Measurements from ENCODE around the gene DLG2.

The DLG2 gene

DNA sequence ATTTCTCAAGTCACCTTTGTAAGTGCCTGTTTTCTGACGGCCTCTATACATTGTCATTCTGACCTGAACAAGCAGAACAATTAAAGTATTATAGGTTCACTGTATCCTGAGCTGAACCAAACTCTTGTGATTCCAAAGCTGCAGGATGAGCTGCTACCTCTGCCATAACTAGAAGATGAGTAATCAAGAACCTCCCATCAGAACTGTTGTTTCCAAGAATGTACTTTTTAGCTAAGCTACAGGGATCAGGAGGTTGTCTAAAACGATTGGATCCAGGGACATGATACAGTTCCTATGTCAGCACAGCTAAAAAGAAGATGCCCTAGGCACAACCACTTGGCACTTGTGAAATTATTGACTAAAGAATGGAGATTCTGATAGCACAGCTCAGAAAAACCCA is 2052.6 kb downstream of the DLG2 start:
- no peaks in the 10 kb centered on the region for H3K27me3 ChIP-seq (ENCODE audit: control insufficient read depth in 2 of 2, insufficient read depth in 2 of 2, low read length in 2 of 2)
- no peaks in the 10 kb centered on the region for H3K4me1 ChIP-seq (ENCODE audit: control insufficient read depth in 2 of 2, insufficient read depth in 2 of 2, low read length in 2 of 2)
- H3K27ac ChIP-seq (ENCODE audit: low read depth in 2 of 2, low read length in 2 of 2): no peak overlapping the region
- no peaks in the 10 kb centered on the region for H3K36me3 ChIP-seq (ENCODE audit: control insufficient read depth in 2 of 2, insufficient read depth in 2 of 2, low read length in 2 of 2)
- no peaks in the 10 kb centered on the region for H3K9me3 ChIP-seq (ENCODE audit: control insufficient read depth in 2 of 2, low read length in 2 of 2)
- H3K9ac ChIP-seq (ENCODE audit: low read depth in 1 of 2, low read length in 2 of 2): no peak overlapping the region
- no peak overlapping the region for H3K4me3 ChIP-seq (ENCODE audit: low read length in 2 of 2)

DNA sequence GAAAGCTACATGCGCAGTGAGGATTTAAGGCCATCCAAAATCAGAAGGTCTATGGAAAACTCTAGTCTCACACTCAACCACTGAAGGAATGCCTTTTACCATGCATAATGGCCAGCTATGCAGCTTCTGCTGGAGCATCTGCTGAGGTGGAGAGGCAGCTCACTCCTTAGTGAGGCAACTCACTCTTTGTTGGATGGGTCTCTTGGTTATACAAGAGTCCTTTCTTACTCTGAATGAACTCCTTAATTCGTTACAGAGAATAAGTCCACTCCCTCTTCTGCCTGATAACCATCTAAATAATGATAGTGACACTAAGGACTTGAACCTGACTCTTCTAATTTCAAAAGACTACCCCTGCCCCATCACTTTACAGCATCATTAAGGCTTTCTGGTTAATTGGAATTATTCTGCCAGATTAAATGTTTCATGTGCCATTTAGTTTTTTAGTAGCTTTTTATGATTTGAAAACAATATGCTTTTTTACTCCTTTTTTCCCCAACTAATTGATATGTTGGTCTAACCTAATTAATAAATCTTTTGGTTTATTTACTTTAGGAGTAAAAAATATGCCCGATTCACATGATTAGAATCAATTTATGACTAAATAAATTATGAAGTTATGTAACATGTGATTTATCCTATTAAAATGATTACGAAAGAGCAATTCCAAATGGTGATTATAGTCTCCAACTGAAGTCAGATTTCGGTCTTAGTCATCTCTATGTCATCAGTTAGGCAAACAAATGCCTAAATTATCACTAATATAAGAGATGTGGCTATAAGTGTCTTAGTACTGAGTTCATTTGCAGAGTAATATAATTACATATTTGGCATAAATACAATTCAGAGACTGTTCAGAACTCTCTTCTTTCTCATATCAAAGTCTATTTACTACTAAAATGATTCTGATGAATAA is 2054.3 kb downstream of the DLG2 start:
- no peaks in the 10 kb centered on the region for H3K9me3 ChIP-seq (ENCODE audit: control insufficient read depth in 2 of 2, low read length in 2 of 2)
- no peak overlapping the region for H3K4me3 ChIP-seq (ENCODE audit: low read length in 2 of 2)
- no peaks in the 10 kb centered on the region for H3K4me1 ChIP-seq (ENCODE audit: control insufficient read depth in 2 of 2, insufficient read depth in 2 of 2, low read length in 2 of 2)
- no peaks in the 10 kb centered on the region for H3K36me3 ChIP-seq (ENCODE audit: control insufficient read depth in 2 of 2, insufficient read depth in 2 of 2, low read length in 2 of 2)
- no peaks in the 10 kb centered on the region for H3K27me3 ChIP-seq (ENCODE audit: control insufficient read depth in 2 of 2, insufficient read depth in 2 of 2, low read length in 2 of 2)
- H3K9ac ChIP-seq (ENCODE audit: low read depth in 1 of 2, low read length in 2 of 2): no peak overlapping the region
- no peak overlapping the region for H3K27ac ChIP-seq (ENCODE audit: low read depth in 2 of 2, low read length in 2 of 2)

DNA sequence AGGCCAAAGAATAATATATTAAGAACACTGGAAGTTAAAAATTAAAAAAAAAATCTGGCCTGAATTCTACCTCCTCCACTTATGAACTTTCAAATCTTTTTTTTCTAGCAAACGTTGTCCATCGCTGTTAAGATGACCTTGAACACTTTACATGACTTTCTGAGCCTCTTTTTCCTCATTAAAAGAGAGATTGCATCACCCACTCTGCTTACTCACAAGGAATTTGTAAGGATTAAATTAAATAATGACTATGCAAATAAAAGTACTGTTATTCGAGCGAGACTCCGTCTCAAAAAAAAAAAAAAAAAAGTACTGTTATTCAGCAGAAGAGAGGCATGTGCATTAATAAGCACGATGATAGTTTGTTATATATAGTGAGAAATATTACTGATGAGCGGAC is 2055.8 kb downstream of the DLG2 start:
- no peak overlapping the region for H3K9ac ChIP-seq (ENCODE audit: low read depth in 1 of 2, low read length in 2 of 2)
- H3K27ac ChIP-seq (ENCODE audit: low read depth in 2 of 2, low read length in 2 of 2): no peak overlapping the region
- no peaks in the 10 kb centered on the region for H3K27me3 ChIP-seq (ENCODE audit: control insufficient read depth in 2 of 2, insufficient read depth in 2 of 2, low read length in 2 of 2)
- H3K36me3 ChIP-seq (ENCODE audit: control insufficient read depth in 2 of 2, insufficient read depth in 2 of 2, low read length in 2 of 2): no peaks in the 10 kb centered on the region
- no peak overlapping the region for H3K4me3 ChIP-seq (ENCODE audit: low read length in 2 of 2)
- H3K9me3 ChIP-seq (ENCODE audit: control insufficient read depth in 2 of 2, low read length in 2 of 2): no peaks in the 10 kb centered on the region
- H3K4me1 ChIP-seq (ENCODE audit: control insufficient read depth in 2 of 2, insufficient read depth in 2 of 2, low read length in 2 of 2): no peaks in the 10 kb centered on the region

DNA sequence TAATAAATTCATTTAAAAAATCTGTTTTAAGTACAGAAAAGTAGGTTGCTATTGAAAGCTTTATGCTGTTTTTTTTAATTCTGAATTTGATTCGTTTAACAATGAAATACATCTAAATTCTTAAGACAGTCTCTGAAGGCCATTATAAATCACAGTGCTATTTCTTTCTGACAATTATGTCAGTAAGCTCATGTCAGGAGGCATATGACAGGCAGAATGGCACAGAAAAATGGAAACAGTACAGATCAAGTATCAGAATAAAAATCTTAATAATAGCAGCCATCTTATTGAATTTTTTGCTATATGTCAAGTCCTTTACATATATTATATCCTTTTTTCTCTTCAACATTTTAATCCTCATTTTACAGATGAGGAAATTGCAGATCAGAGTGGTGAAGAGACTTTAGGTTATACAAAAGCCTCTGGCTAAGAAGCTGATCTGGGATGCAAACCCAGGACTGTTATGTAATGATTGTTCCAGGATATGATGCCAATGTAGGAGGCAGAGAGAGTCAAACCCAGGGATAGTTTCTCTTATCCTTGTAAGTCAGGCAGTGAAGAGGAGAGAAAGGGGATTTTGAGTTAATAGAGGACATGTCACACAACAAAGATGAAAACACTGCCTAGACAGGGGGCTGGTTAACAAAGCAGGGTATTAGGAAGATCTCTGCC is 2057.9 kb downstream of the DLG2 start:
- Histone ChIP-seq H3K4me1 (ENCODE audit: control insufficient read depth in 2 of 2, insufficient read depth in 2 of 2, low read length in 2 of 2) (no peaks in the 10 kb centered on the region), H3K27me3 (ENCODE audit: control insufficient read depth in 2 of 2, insufficient read depth in 2 of 2, low read length in 2 of 2) (no peaks in the 10 kb centered on the region), H3K9ac (ENCODE audit: low read depth in 1 of 2, low read length in 2 of 2) (no peak overlapping the region), H3K27ac (ENCODE audit: low read depth in 2 of 2, low read length in 2 of 2) (no peak overlapping the region), H3K9me3 (ENCODE audit: control insufficient read depth in 2 of 2, low read length in 2 of 2) (no peaks in the 10 kb centered on the region), H3K4me3 (ENCODE audit: low read length in 2 of 2) (no peak overlapping the region), H3K36me3 (ENCODE audit: control insufficient read depth in 2 of 2, insufficient read depth in 2 of 2, low read length in 2 of 2) (no peaks in the 10 kb centered on the region)

DNA sequence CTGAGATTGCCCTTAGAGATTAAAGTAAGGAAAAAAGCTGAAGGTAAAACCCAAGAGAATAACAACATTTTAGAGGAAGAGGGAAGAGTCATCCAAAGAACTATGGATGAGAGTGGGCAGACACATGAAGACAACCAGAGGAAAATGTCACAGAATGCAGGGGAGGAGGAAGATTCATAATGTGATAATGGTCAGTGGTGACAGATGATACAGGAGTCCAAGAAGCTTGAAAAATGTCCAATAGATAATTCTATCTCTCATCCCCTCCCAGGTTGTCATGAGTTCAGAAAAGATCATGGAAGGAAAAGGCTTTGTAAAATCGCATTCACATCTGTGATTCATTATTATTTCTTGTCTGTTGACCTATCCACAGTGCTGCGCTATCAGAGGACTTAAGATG is 2058.6 kb downstream of the DLG2 start:
- Histone ChIP-seq H3K27ac (ENCODE audit: low read depth in 2 of 2, low read length in 2 of 2) (no peak overlapping the region), H3K4me1 (ENCODE audit: control insufficient read depth in 2 of 2, insufficient read depth in 2 of 2, low read length in 2 of 2) (no peaks in the 10 kb centered on the region), H3K36me3 (ENCODE audit: control insufficient read depth in 2 of 2, insufficient read depth in 2 of 2, low read length in 2 of 2) (no peaks in the 10 kb centered on the region), H3K27me3 (ENCODE audit: control insufficient read depth in 2 of 2, insufficient read depth in 2 of 2, low read length in 2 of 2) (no peaks in the 10 kb centered on the region), H3K9ac (ENCODE audit: low read depth in 1 of 2, low read length in 2 of 2) (no peak overlapping the region), H3K9me3 (ENCODE audit: control insufficient read depth in 2 of 2, low read length in 2 of 2) (no peaks in the 10 kb centered on the region), H3K4me3 (ENCODE audit: low read length in 2 of 2) (no peak overlapping the region)

DNA sequence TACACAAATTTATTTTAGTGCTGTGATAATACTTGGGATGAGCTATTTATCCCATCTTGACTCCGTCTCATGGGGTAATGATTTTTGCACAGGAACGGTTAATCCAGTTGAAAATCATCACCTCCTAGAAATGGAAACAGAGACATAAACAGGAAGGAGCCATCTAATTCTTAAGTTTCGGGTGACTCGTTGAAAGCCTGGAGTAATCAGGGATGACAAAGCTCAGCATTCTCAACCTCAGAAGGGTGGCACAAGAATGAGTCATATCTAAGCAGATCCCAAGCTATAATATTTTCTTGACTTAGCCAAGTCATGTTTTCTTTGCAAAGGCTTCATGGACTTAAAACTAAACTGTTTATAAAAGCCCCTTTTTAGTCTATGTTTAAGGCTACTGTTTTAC is 2060.2 kb downstream of the DLG2 start:
- H3K27ac ChIP-seq (ENCODE audit: low read depth in 2 of 2, low read length in 2 of 2): no peak overlapping the region
- no peaks in the 10 kb centered on the region for H3K9me3 ChIP-seq (ENCODE audit: control insufficient read depth in 2 of 2, low read length in 2 of 2)
- no peaks in the 10 kb centered on the region for H3K4me1 ChIP-seq (ENCODE audit: control insufficient read depth in 2 of 2, insufficient read depth in 2 of 2, low read length in 2 of 2)
- no peak overlapping the region for H3K4me3 ChIP-seq (ENCODE audit: low read length in 2 of 2)
- no peaks in the 10 kb centered on the region for H3K27me3 ChIP-seq (ENCODE audit: control insufficient read depth in 2 of 2, insufficient read depth in 2 of 2, low read length in 2 of 2)
- H3K36me3 ChIP-seq (ENCODE audit: control insufficient read depth in 2 of 2, insufficient read depth in 2 of 2, low read length in 2 of 2): no peaks in the 10 kb centered on the region
- H3K9ac ChIP-seq (ENCODE audit: low read depth in 1 of 2, low read length in 2 of 2): no peak overlapping the region

DNA sequence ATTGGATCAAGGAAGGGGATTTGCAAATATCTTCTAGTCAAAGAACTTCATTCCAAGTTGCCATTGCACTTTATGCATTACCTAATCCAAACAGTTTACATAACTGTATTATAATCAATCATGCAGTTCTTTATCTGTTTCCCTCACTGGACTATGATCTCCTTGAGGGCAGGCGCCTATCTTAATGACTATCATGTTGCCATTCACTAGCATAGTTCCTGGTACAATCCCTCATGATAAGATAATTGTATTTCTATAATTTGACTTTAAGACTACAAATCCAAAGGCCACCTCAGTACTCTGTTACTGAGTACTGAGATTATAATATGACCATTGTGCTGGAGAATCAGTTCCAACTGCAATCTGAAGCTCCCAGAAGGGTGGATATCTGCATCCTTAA is 2062.3 kb downstream of the DLG2 start:
- Histone ChIP-seq H3K4me3 (ENCODE audit: low read length in 2 of 2) (no peak overlapping the region), H3K4me1 (ENCODE audit: control insufficient read depth in 2 of 2, insufficient read depth in 2 of 2, low read length in 2 of 2) (no peaks in the 10 kb centered on the region), H3K9ac (ENCODE audit: low read depth in 1 of 2, low read length in 2 of 2) (no peak overlapping the region), H3K27ac (ENCODE audit: low read depth in 2 of 2, low read length in 2 of 2) (no peak overlapping the region), H3K9me3 (ENCODE audit: control insufficient read depth in 2 of 2, low read length in 2 of 2) (no peaks in the 10 kb centered on the region), H3K36me3 (ENCODE audit: control insufficient read depth in 2 of 2, insufficient read depth in 2 of 2, low read length in 2 of 2) (no peaks in the 10 kb centered on the region), H3K27me3 (ENCODE audit: control insufficient read depth in 2 of 2, insufficient read depth in 2 of 2, low read length in 2 of 2) (no peaks in the 10 kb centered on the region)

DNA sequence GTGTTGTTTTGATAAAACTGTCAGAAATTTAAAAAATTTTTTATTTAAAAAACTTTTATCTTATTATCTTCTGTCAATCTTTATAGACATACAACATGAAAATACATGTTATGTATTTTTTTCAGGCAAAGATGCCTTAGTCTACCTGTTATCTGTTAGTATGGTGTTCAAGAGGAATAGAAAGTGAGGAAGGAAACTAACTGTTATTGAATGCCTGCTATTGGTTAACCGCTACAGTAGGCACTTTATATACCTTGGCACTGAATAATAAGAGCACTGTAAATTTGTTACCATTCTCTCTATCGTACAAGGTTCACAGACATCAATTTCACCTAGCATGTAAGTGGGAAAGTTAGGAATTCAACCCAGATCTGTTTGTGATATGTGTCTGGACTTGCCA is 2068.9 kb downstream of the DLG2 start:
- Histone ChIP-seq H3K4me1 (ENCODE audit: control insufficient read depth in 2 of 2, insufficient read depth in 2 of 2, low read length in 2 of 2) (no peaks in the 10 kb centered on the region), H3K9ac (ENCODE audit: low read depth in 1 of 2, low read length in 2 of 2) (no peak overlapping the region), H3K36me3 (ENCODE audit: control insufficient read depth in 2 of 2, insufficient read depth in 2 of 2, low read length in 2 of 2) (no peaks in the 10 kb centered on the region), H3K4me3 (ENCODE audit: low read length in 2 of 2) (no peak overlapping the region), H3K27ac (ENCODE audit: low read depth in 2 of 2, low read length in 2 of 2) (no peak overlapping the region), H3K27me3 (ENCODE audit: control insufficient read depth in 2 of 2, insufficient read depth in 2 of 2, low read length in 2 of 2) (no peaks in the 10 kb centered on the region), H3K9me3 (ENCODE audit: control insufficient read depth in 2 of 2, low read length in 2 of 2) (no peaks in the 10 kb centered on the region)

DNA sequence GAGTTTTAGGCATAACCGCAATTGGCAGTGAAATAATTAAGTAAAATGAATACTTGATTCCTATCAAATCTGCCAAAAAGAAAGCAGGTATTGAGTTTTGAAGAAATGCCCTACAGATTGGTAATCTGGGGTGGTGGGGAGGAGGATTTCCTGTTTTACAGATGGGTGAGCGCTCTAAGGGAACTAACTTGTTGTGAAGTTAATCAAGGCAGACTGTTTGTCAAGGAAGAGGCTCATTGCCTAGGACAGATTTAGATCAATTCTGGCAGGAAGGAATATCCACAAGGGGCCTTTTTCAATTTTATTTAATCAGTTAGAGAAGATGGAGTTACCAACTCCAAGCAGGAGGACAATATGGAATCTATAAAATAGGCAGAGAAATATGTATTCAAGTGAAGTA is 2069.5 kb downstream of the DLG2 start:
- Histone ChIP-seq H3K9me3 (ENCODE audit: control insufficient read depth in 2 of 2, low read length in 2 of 2) (no peaks in the 10 kb centered on the region), H3K27ac (ENCODE audit: low read depth in 2 of 2, low read length in 2 of 2) (no peak overlapping the region), H3K9ac (ENCODE audit: low read depth in 1 of 2, low read length in 2 of 2) (no peak overlapping the region), H3K4me1 (ENCODE audit: control insufficient read depth in 2 of 2, insufficient read depth in 2 of 2, low read length in 2 of 2) (no peaks in the 10 kb centered on the region), H3K4me3 (ENCODE audit: low read length in 2 of 2) (no peak overlapping the region), H3K27me3 (ENCODE audit: control insufficient read depth in 2 of 2, insufficient read depth in 2 of 2, low read length in 2 of 2) (no peaks in the 10 kb centered on the region), H3K36me3 (ENCODE audit: control insufficient read depth in 2 of 2, insufficient read depth in 2 of 2, low read length in 2 of 2) (no peaks in the 10 kb centered on the region)

DNA sequence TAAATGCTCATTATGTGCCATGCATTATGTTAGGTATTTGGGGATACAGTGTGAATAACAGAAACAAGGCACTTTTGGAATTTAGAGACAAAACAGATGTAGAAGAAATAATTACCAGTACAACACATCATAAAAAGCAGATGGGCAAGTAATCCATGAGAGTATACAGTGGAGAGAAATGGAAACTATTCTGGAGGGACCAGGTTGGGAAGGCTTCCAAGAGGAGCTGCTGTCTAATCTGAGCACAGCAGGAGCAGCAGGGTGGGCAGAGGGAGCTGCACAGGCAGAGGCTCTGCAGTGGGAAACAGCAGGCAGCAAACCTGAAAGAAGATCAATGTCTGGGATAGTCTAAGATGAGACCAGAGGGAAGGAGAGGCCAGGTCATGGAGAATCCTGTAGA is 2072.3 kb downstream of the DLG2 start:
- Histone ChIP-seq H3K9ac (ENCODE audit: low read depth in 1 of 2, low read length in 2 of 2) (no peak overlapping the region), H3K27me3 (ENCODE audit: control insufficient read depth in 2 of 2, insufficient read depth in 2 of 2, low read length in 2 of 2) (no peaks in the 10 kb centered on the region), H3K9me3 (ENCODE audit: control insufficient read depth in 2 of 2, low read length in 2 of 2) (no peaks in the 10 kb centered on the region), H3K4me3 (ENCODE audit: low read length in 2 of 2) (no peak overlapping the region), H3K4me1 (ENCODE audit: control insufficient read depth in 2 of 2, insufficient read depth in 2 of 2, low read length in 2 of 2) (no peaks in the 10 kb centered on the region), H3K36me3 (ENCODE audit: control insufficient read depth in 2 of 2, insufficient read depth in 2 of 2, low read length in 2 of 2) (no peaks in the 10 kb centered on the region), H3K27ac (ENCODE audit: low read depth in 2 of 2, low read length in 2 of 2) (no peak overlapping the region)

Data from mucosa of rectum (tissue), 2 donors.